ENCODE measurements around the gene DISP3. TPM values are rescaled to one million over a fixed set of nuclear protein-coding genes. Genes with fewer than 3 reads are reported as not detected.

The DISP3 gene
- polyA plus RNA-seq, 1 donor (not counting 4 experiments of a cell fraction or from before 2014, with no cell fraction given): not detected

DNA sequence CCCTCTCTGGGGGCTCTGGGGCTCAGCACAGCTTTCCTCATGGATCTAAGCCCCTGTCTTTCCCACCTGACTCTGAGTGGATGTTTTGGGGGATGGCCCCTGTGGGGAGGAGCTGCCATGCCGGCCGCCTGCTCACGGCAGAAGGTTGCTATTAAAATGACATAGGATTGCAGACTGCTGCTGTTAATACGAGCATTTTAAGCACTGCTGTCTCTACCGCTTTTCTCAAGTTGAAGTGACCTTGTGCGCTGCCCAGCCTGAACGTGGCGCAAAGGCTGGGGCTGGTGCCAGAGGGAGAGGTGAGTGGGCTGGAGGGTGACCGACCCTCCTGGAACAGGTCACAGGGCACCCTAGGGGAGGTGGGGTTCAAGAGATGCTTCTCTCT is 58.4 kb downstream of the DISP3 start:
- Histone ChIP-seq H4K20me1 (ENCODE audit: control insufficient read depth, extremely low read depth, insufficient read depth, low read length) (no peaks in the 10 kb centered on the region), H3K79me2 (ENCODE audit: control insufficient read depth, insufficient read depth, low read length) (no peaks in the 10 kb centered on the region), H3K9me3 (ENCODE audit: control insufficient read depth, low read depth, low read length) (no peaks in the 10 kb centered on the region), H3K27ac (ENCODE audit: control insufficient read depth, insufficient read depth, low read length) (no peak overlapping the region), H3K27me3 (ENCODE audit: control insufficient read depth, extremely low read depth, insufficient read depth, low read length) (peaks cover 12% of the 10 kb centered on the region), H3K4me2 (ENCODE audit: control insufficient read depth, extremely low read depth, insufficient read depth, low read depth, low read length) (no peak overlapping the region), H3K36me3 (ENCODE audit: control insufficient read depth in 2 of 2, extremely low read depth in 1 of 2, insufficient read depth in 2 of 2, low read length in 2 of 2) (no peaks in the 10 kb centered on the region), H2AFZ (ENCODE audit: control insufficient read depth, low read length) (no peak overlapping the region), H3K4me3 (ENCODE audit: control insufficient read depth in 2 of 3, extremely low read depth in 1 of 3, insufficient read depth in 2 of 3, low read depth in 1 of 3, low read length in 3 of 3) (no peak overlapping the region), H3K9ac (ENCODE audit: control insufficient read depth, extremely low read depth, insufficient read depth, low read length) (no peak overlapping the region), H3K4me1 (ENCODE audit: control insufficient read depth, extremely low read depth, insufficient read depth, low read length) (no peaks in the 10 kb centered on the region), H3K9me1 (ENCODE audit: control insufficient read depth, extremely low read depth, insufficient read depth, low read length) (no peaks in the 10 kb centered on the region)
- FAIRE-seq (no peak), DNase-seq (ENCODE audit: low read depth, low spot score) (no peak)
- dilution Hi-C loops (cut with MboI; ENCODE audit: extremely low pct_ligation_motif_present, low sequenced_read_pairs): no loop called here
- TF ChIP-seq CTCF (optimal IDR thresholded peaks at IDR 0.05 in 1 of 3, IDR thresholded peaks at IDR 0.05 in 1 of 3, conservative IDR thresholded peaks at IDR 0.05 in 1 of 3; ENCODE audit: extremely low read depth in 1 of 3, insufficient read depth in 2 of 3, low read length in 3 of 3): no peak
- no peak for TF ChIP-seq EZH2 (IDR thresholded peaks at IDR 0.05; ENCODE audit: low read length)

DNA sequence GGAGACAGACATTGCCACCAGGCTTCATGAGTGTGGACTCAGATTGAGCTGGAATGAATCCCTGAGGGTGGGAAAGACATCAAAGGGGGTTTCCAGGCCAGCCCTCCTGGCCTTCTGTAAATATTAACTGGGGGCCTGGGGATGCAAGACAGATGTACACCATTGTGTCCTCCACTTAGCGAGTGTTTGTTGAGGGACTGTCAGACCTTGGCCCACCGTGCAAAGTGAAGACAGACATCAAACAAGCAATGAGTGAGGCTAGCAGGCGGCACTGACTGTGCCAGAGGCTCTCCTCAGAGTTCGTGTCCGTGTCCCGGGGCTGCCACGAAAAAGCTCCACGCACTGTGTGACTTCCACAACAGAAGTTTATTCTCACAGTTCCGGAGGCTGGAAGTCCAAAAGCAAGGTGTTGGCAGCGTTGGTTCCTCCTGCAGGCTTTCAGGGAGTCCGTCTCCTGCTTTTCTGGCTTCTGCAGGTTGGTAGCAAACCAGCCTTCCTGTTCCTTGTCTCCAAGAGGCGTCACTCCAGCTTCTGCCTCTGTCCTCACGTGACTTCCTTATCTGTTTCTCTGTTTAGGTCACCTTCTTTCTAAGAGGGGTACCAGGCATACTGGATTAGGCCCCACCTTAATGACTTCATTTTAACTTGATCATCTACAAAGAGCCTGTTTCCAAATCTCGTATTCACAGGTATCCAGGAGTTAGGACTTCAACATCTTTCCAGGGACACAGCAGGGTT is 59.1 kb downstream of the DISP3 start:
- H2AFZ ChIP-seq (ENCODE audit: control insufficient read depth, low read length): no peak overlapping the region
- no peaks in the 10 kb centered on the region for H3K36me3 ChIP-seq (ENCODE audit: control insufficient read depth in 2 of 2, extremely low read depth in 1 of 2, insufficient read depth in 2 of 2, low read length in 2 of 2)
- no peak for DNase-seq (ENCODE audit: low read depth, low spot score)
- H4K20me1 ChIP-seq (ENCODE audit: control insufficient read depth, extremely low read depth, insufficient read depth, low read length): no peaks in the 10 kb centered on the region
- H3K27me3 ChIP-seq (ENCODE audit: control insufficient read depth, extremely low read depth, insufficient read depth, low read length): peaks cover 12% of the 10 kb centered on the region
- H3K27ac ChIP-seq (ENCODE audit: control insufficient read depth, insufficient read depth, low read length): no peak overlapping the region
- no peak overlapping the region for H3K9ac ChIP-seq (ENCODE audit: control insufficient read depth, extremely low read depth, insufficient read depth, low read length)
- dilution Hi-C loops (cut with MboI; ENCODE audit: extremely low pct_ligation_motif_present, low sequenced_read_pairs): no loop called here
- no peaks in the 10 kb centered on the region for H3K4me1 ChIP-seq (ENCODE audit: control insufficient read depth, extremely low read depth, insufficient read depth, low read length)
- no peaks in the 10 kb centered on the region for H3K9me1 ChIP-seq (ENCODE audit: control insufficient read depth, extremely low read depth, insufficient read depth, low read length)
- FAIRE-seq: no peak
- H3K4me2 ChIP-seq (ENCODE audit: control insufficient read depth, extremely low read depth, insufficient read depth, low read depth, low read length): no peak overlapping the region
- H3K4me3 ChIP-seq (ENCODE audit: control insufficient read depth in 2 of 3, extremely low read depth in 1 of 3, insufficient read depth in 2 of 3, low read depth in 1 of 3, low read length in 3 of 3): no peak overlapping the region
- no peaks in the 10 kb centered on the region for H3K9me3 ChIP-seq (ENCODE audit: control insufficient read depth, low read depth, low read length)
- no peaks in the 10 kb centered on the region for H3K79me2 ChIP-seq (ENCODE audit: control insufficient read depth, insufficient read depth, low read length)
- TF ChIP-seq EZH2 (IDR thresholded peaks at IDR 0.05; ENCODE audit: low read length) (no peak), CTCF (optimal IDR thresholded peaks at IDR 0.05 in 1 of 3, IDR thresholded peaks at IDR 0.05 in 1 of 3, conservative IDR thresholded peaks at IDR 0.05 in 1 of 3; ENCODE audit: extremely low read depth in 1 of 3, insufficient read depth in 2 of 3, low read length in 3 of 3) (no peak)
